ENCODE data around the gene IFITM1.
"Not testable (repeated sequence)": the region's sequence is repeated elsewhere in the genome, so short reads cannot be mapped to it uniquely, and the experiment has no call there.

The IFITM1 gene

GRCh38 chr11:309979-310572 lies 3.8 kb upstream of the IFITM1 start:
- DNase-seq, result not testable (repeated sequence)

GRCh38 chr11:311013-311748 lies 2.7 kb upstream of the IFITM1 start:
- DNase-seq, result not testable (repeated sequence)

GRCh38 chr11:312092-312816 lies 1.6 kb upstream of the IFITM1 start:
- no peak for DNase-seq

- no peak for DNase-seq
Observed at GRCh38 chr11:313304-313786, 495 bp upstream of the IFITM1 start.

GRCh38 chr11:314554-314875 lies 675 bp downstream of the IFITM1 start:
- not testable (repeated sequence) for DNase-seq

- no peak for DNase-seq
Observed at GRCh38 chr11:315051-315481, 1.2 kb downstream of the IFITM1 start.

DNA sequence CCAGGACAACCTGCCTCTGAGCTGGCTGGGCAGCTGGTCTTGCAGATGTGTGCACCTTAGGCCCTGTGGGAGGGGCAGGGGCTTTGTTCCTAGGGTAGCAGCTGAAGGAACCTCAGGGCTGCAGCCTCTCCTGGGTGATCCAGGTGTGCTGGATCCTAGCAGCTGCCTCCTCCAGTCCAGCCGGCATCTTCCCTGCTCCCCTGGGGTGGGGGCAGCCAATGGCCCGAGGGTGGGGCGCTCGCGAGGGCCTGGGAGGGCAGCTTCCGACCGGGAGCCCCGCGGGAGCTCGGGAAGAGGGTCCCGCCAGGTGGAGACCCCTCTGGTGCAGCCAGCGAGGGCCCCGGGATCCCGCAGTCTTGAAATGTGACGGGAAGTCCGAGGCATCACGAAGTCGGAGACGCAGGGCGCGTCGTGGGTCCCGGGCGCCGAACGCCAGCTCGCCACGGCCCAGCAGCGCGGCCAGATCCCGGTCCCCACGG lies 1.7 kb downstream of the IFITM1 start:
- DNase-seq, result no peak

- DNase-seq, result peak; percentile 40
Observed at GRCh38 chr11:316031-316701, 2.3 kb downstream of the IFITM1 start.

GRCh38 chr11:316891-317301 lies 3.1 kb downstream of the IFITM1 start:
- DNase-seq, result no peak

GRCh38 chr11:317668-318404 lies 4.0 kb downstream of the IFITM1 start:
- DNase-seq, result not testable (repeated sequence)

DNA sequence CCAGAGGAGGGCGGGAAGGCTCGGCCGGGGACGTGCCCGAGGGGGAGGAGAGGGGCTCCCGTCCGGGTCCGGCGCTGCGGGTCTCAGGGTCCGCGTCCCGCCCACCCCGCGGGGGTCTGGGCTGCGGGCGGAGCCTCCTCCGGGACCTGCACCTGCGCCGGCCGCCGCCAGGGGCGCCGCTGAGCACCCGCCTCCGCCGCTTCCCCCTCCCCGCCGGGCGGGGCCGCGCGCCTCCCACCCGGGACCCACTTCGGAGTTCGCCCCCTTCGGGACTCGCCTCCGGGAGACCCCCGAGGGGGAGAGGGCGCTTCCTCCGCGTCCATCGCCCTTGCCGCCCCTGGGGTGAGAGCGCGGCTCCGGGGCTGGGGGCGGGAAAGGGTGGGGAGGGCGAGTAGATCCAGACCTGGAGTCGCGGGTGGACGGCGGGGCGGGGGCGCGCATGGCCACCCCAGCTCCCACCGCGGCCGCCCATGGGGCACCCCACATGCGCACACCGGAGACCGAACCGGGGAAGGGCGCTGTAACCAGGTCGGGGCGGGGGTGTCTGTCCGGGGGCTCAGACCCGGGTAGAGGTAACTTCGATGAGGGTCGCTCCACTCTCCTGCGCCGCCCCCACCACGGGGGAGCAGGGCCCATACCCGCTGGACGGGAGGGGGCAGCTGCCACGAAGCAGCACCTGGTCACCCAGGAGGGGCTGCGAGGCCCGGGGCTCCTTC lies 4.7 kb downstream of the IFITM1 start:
- DNase-seq, result not testable (repeated sequence)

DNA sequence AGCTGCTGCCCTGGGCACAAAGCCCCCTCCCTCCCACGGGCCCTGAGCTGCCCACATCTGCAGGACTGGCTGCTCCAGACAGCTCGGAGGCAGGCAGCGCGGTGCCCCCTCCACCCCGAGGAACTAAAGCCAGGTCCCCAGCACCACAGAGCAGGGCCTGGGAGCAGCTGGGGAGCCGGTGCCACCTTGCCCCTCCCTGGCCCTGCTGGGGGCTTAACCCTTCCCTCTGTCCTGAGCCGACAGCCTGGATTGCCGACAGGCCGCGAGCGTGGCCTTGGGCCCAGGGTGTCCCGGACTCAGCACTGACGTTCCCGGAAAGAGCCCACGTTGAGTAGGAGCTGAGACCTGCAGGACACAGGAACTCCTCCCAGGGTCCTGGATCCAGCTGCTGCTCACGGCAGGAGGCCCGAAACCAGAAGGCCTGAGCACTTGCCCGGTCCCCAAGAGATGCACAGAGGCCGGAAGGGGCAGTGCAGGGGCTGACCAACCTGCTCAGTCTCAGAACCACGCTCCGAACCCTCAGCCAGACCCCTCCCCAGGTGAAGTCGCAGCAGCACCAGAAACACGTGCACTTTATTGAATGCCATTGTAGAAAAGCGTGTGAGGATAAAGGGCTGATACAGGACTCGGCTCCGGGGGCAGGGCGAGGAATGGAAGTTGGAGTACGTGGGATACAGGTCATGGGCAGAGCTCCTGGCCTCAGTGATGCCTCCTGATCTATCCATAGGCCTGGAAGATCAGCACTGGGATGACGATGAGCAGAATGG lies 5.5 kb downstream of the IFITM1 start:
- DNase-seq, result not testable (repeated sequence)

DNA sequence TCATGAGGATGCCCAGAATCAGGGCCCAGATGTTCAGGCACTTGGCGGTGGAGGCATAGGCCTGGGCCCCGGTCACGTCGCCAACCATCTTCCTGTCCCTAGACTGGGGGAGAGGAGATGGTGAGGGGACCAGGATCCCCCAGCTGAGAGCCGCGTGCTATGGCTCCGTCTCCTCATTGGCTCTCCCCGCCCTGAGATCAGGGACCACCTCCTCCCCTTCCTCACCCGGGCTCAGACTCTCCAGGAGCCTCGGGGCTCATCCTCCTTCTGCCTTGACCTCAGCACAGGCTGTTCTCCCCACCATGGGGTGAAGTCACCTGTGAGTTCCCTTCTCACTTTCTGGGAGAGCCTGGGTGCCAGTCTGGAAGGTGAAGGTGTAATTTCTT lies 6.0 kb downstream of the IFITM1 start:
- not testable (repeated sequence) for DNase-seq

GRCh38 chr11:324156-324555 lies 10.3 kb downstream of the IFITM1 start:
- no peak for DNase-seq

DNA sequence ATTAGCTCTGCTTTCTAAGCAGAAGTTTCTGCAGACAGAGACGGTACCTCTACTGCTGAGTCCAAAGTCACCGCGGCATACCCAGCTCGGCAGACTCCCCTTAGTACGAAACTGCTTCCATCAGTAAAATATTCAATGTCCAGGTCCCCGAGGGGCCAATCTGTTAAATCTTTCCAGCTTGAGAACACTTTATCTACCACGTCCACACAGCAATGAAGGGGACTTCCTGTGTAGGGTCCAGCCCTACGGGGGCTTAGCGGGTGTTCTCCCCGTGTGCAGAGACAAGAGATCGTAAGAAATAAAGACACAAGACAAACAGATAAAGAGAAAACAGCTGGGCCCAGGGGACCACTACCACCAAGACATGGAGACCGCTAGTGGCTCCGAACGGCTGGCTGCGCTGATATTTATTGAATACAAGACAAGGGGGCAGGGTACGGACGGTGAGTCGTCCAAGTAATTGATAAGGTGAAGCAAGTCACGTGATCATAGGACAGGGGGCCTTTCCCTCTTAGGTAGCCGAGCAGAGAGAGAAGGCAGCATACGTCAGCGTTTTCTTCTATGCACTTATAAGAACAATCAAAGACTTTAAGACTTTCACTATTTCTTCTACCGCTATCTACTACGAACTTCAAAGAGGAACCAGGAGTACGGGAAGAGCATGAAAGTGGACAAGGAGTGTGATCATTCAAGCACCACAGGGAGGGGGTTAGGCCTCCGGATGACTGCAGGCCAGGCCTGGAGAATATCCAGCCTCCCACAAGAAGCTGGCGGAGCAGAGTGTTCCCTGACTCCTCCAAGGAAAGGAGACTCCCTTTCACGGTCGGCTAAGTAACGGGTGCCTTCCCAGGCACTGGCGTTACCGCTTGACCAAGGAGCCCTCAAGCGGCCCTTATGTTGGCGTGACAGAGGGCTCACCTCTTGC lies 11.0 kb downstream of the IFITM1 start:
- DNase-seq, result not testable (repeated sequence)

DNA sequence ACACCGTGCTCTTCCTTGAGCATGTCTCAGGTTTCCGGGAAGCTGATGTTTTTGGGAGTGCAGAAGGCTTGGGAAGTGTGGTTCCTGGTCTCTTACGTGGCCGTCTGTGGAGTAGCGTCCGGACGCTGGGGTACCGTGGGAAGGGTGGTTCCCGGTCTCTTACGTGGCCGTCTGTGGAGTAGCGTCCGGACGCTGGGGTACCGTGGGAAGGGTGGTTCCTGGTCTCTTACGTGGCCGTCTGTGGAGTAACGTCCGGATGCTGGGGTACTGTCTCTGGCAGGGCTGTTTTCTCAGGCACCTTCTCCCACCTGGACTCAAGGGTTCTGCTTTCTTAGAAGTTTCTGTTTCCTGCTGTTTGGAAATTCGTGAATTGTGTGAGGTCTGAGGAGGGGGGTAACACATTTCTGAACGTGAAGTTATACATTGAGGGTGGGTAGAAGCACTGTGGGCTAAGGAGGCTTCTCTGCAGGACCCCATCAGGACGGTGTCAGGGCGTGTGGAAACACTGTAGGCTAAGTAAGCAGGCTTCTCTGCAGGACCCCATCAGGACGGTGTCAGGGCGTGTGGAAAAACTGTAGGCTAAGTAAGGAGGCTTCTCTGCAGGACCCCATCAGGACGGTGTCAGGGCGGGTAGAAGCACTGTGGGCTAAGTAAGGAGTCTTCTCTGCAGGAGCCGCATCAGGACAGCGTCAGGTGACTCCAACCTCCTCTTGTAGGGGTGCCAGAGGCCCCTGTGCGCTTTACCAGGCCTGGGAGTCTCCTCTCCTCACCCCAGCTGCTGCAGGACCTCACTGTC lies 12.2 kb downstream of the IFITM1 start:
- DNase-seq, result no peak

DNA sequence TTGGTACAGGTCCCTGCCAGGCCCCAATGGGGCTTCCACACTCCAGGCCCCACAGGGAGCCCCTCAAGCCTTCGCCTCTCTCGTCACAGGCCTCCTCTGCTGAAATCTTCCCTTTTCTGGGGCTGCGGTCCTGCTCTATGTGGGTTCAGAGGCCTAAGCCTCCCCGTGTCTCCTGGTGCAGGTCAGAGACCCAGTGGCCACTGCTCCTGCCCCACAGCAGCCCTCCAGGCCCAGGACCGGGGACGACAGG lies 12.7 kb downstream of the IFITM1 start:
- no peak for DNase-seq

- peak; percentile 69 for DNase-seq
Observed at GRCh38 chr11:326842-327580, 13.2 kb downstream of the IFITM1 start.

GRCh38 chr11:327581-327923 lies 13.7 kb downstream of the IFITM1 start:
- no peak for DNase-seq
